ENCODE data around the gene SHISA4.

SHISA4 gene

DNA sequence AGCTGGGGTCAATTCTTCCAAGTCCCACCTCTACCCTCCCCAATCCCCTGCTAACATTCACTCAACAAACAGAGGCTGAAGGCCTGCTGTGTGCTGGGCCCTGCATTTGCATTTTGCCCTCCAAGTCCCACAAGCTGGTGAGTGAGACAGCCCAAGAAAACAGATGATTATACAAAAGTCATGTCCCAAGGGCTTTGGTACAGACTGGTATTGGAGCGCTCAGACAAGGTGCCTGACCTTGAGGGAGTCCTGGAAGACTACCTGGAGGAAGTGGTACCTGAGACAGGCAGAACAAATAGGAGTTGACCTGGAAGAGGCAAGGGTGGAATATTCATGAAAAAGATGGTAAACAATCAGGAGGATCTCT lies 53.4 kb downstream of the SHISA4 start:
- in situ Hi-C loops (cut with HindIII; ENCODE audit: low sequenced_read_pairs), result no loop called here
- no peak overlapping the region for H3K4me3 ChIP-seq (ENCODE audit: low read depth, low read length)
- DNase-seq (ENCODE audit: low read depth), result no peak
- TF ChIP-seq CTCF (IDR thresholded peaks at IDR 0.05; ENCODE audit: low read depth, low read length, missing control alignments), result no peak
